Uterus (tissue), 2 donors: ENCODE results near the gene MPC1.

Source experiments
- POLR2A ChIP-seq, 2 donors: fragments of 450-650 bp; IDR thresholded peaks; one replicate each; pipeline ENCODE4 v1.6.1; 2016; ENCODE audit warnings: antibody characterized with exemption in 2 of 2, mild to moderate bottlenecking in 1 of 2, moderate library complexity in 1 of 2
- TF ChIP-seq, protein P1 (sequence below), 4 experiments: fragments of 200-600 bp in 2 of 4; fragments of 450-650 bp in 2 of 4; sonication (generic) in 2 of 4; IDR thresholded peaks; one replicate each; pipeline ENCODE4 v1.5.1; 2016 to 2019; ENCODE audit warnings: antibody characterized with exemption in 4 of 4, mild to moderate bottlenecking in 2 of 4, moderate library complexity in 1 of 4

DNA sequence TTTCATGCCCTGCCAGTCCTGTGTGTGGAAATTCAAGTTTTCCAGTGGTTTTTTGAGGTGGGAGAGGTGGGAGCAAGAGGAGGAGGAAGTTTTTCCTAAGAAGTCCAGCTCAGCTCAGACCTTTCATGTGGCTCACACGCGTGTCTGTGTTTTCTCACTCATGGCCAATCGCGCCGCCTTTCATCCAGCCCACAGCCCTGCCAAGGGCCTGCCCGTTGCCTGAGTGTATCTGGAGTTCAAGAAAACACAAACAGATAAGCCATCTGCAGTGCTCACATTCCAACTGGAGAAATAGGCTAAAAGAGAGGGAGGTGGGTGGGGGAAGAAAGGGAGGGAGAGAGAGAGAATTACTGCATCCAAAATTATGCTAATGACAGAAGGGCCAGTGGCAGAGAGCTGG lies 12.6 kb upstream of the MPC1 start:
- TF ChIP-seq, protein P1, sequence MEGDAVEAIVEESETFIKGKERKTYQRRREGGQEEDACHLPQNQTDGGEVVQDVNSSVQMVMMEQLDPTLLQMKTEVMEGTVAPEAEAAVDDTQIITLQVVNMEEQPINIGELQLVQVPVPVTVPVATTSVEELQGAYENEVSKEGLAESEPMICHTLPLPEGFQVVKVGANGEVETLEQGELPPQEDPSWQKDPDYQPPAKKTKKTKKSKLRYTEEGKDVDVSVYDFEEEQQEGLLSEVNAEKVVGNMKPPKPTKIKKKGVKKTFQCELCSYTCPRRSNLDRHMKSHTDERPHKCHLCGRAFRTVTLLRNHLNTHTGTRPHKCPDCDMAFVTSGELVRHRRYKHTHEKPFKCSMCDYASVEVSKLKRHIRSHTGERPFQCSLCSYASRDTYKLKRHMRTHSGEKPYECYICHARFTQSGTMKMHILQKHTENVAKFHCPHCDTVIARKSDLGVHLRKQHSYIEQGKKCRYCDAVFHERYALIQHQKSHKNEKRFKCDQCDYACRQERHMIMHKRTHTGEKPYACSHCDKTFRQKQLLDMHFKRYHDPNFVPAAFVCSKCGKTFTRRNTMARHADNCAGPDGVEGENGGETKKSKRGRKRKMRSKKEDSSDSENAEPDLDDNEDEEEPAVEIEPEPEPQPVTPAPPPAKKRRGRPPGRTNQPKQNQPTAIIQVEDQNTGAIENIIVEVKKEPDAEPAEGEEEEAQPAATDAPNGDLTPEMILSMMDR (IDR thresholded peaks at IDR 0.05), result no peak
- TF ChIP-seq POLR2A (IDR thresholded peaks at IDR 0.05), result no peak
